T-cell (primary cell): ENCODE data around the gene MED26. TPM values are rescaled to one million over a fixed set of nuclear protein-coding genes. Genes with fewer than 3 reads are reported as not detected.

Experiments used
- ATAC-seq, 4 experiments: fragments of 200-7000 bp in 3 of 4; fragments of 150-1000 bp in 1 of 4; cut with Tn5 transposase; replicated peaks in 1 of 4; 1 replicate in 3 of 4; 2 replicates in 1 of 4; pipeline ENCODE4 v1.10.0; 2021; ENCODE audit warnings: moderate library complexity in 3 of 4, mild to moderate bottlenecking in 2 of 4, moderate number of reproducible peaks in 1 of 4
- CTCF ChIA-PET, 2 donors: fragments of 300-600 bp; sonication (Branson Sonifier 250); formaldehyde crosslinking; loops; one replicate each; lab custom pipeline; 2022; ENCODE audit warnings: antibody characterized with exemption in 2 of 2; lab: Charles Lee
- POLR2A ChIA-PET, 2 donors: fragments of 300-600 bp; sonication (Branson Sonifier 250); formaldehyde crosslinking; loops; one replicate each; lab custom pipeline; 2022; ENCODE audit warnings: antibody characterized with exemption in 2 of 2; lab: Charles Lee
- DNase-seq, 35 experiments: peaks; one replicate each; pipeline versions ENCODE4 v3.0.0 to v3.0.0-alpha.2; 2013 to 2023
- H3K27ac ChIP-seq: one replicate; pipeline ENCODE4 v1.5.1; 2013; ENCODE audit warnings: low read length
- H3K27me3 ChIP-seq, 2 experiments: replicated peaks in 1 of 2; 1 replicate in 1 of 2; 2 replicates in 1 of 2; pipeline versions ENCODE4 v1.6.1 to v1.7.0; 2013; ENCODE audit warnings: low read length in 1 of 2, mixed read lengths in 1 of 2; ENCODE audit not compliant: control insufficient read depth in 2 of 2, insufficient read depth in 2 of 2; ENCODE audit errors: extremely low read depth in 1 of 2
- H3K36me3 ChIP-seq, 2 donors: 1 replicate in 1 of 2; 2 replicates in 1 of 2; pipeline versions ENCODE4 v1.6.1 to v1.7.0; 2013; ENCODE audit warnings: low read length in 1 of 2; ENCODE audit not compliant: control insufficient read depth in 2 of 2, insufficient read depth in 1 of 2; ENCODE audit errors: extremely low read depth in 1 of 2
- H3K4me1 ChIP-seq, 2 experiments: 1 replicate in 1 of 2; 2 replicates in 1 of 2; pipeline versions ENCODE4 v1.6.1 to v1.7.0; 2013; ENCODE audit warnings: low read length in 2 of 2, mixed read lengths in 1 of 2; ENCODE audit not compliant: insufficient read depth in 2 of 2, control insufficient read depth in 1 of 2; ENCODE audit errors: extremely low read depth in 1 of 2
- H3K4me3 ChIP-seq, 2 donors: 1 replicate in 1 of 2; 2 replicates in 1 of 2; pipeline versions ENCODE4 v1.5.1 to v1.7.0; 2013; ENCODE audit warnings: mild to moderate bottlenecking in 2 of 2, low read length in 1 of 2, moderate library complexity in 1 of 2; ENCODE audit not compliant: control insufficient read depth in 1 of 2; ENCODE audit errors: extremely low read depth in 1 of 2
- H3K9me3 ChIP-seq: 2 replicates; pipeline ENCODE4 v1.7.0; 2013
- H3K27ac Mint-ChIP-seq, 2 donors: one replicate each; pipeline ENCODE4 v1.8.0; 2020 to 2021; ENCODE audit warnings: mild to moderate bottlenecking in 2 of 2, mixed read lengths in 2 of 2
- H3K27me3 Mint-ChIP-seq, 2 donors: one replicate each; pipeline ENCODE4 v1.8.0; 2021 to 2022; ENCODE audit warnings: mixed read lengths in 2 of 2
- H3K36me3 Mint-ChIP-seq: one replicate; pipeline ENCODE4 v1.8.0; 2021; ENCODE audit warnings: mixed read lengths
- H3K4me1 Mint-ChIP-seq, 3 donors: one replicate each; pipeline ENCODE4 v1.8.0; 2020 to 2022; ENCODE audit warnings: mixed read lengths in 3 of 3, mild to moderate bottlenecking in 1 of 3
- H3K4me3 Mint-ChIP-seq, 3 donors: one replicate each; pipeline ENCODE4 v1.8.0; 2020 to 2022; ENCODE audit warnings: mild to moderate bottlenecking in 3 of 3, mixed read lengths in 3 of 3, moderate library complexity in 3 of 3
- H3K9me3 Mint-ChIP-seq, 3 donors: one replicate each; pipeline ENCODE4 v1.8.0; 2020 to 2022; ENCODE audit warnings: mixed read lengths in 3 of 3
- WGBS: methylation state at CpG from one replicate; pipeline ENCODE4 v1.1.5; 2013; ENCODE audit warnings: missing lambda C conversion rate; ENCODE audit not compliant: insufficient coverage; 5-methylcytosine and 5-hydroxymethylcytosine counted together
- total RNA-seq, 35 experiments: library from RNA in 6 of 35; stranded (reverse) in 6 of 35; fragments of 120-200 nt in 1 of 35; gene quantifications; one replicate each; pipeline versions ENCODE4 v1.2.1 to v1.2.4 and lab custom pipeline; 2013 to 2026

The MED26 gene
- total RNA-seq, 5 donors from 2014 or later (not counting 1 experiment from before 2014, with no cell fraction given), result 14.7 to 42.0 (median 21.1) TPM

- POLR2A ChIA-PET, result no interaction called here
- under 1% methylated on average over 75 of the region's 75 CpGs for WGBS
- Mint-ChIP-seq H3K4me3 (peak overlapping the region; percentile 77 to 90 (median 80)), H3K27me3 (no peaks in the 10 kb centered on the region), H3K36me3 (peaks cover 17% of the 10 kb centered on the region), H3K4me1 (peaks cover 56 to 71% (median 64%) of the 10 kb centered on the region in 3 donors), H3K9me3 (no peaks in the 10 kb centered on the region), H3K27ac (peak overlapping the region; percentile 46 to 52)
- Histone ChIP-seq H3K4me3 (peak overlapping the region; percentile 48 to 69), H3K27me3 (no peaks in the 10 kb centered on the region), H3K36me3 (peaks cover 5 to 40% of the 10 kb centered on the region in 2 donors), H3K27ac (peak overlapping the region; percentile 14), H3K9me3 (no peaks in the 10 kb centered on the region), H3K4me1 (peaks cover 20 to 76% of the 10 kb centered on the region in 2 experiments)
- ATAC-seq (peak; percentile 40 to 55 (median 49)), DNase-seq (peak in 14 of 35 experiments; percentile 9 to 60 (median 31))
- CTCF ChIA-PET, result no interaction called here
These were observed 56.1 kb downstream of the MED26 start for GRCh38 chr19:16571822-16572331.

GRCh38 chr19:16571283-16571682 is 56.7 kb downstream of the MED26 start:
- Mint-ChIP-seq H3K9me3 (no peaks in the 10 kb centered on the region), H3K36me3 (peaks cover 20% of the 10 kb centered on the region), H3K27me3 (no peaks in the 10 kb centered on the region), H3K4me3 (peak overlapping the region; percentile 77 to 90 (median 80)), H3K27ac (peak overlapping the region; percentile 46 to 52), H3K4me1 (peaks cover 62 to 75% (median 68%) of the 10 kb centered on the region in 3 donors)
- H3K4me1 ChIP-seq, result peaks cover 26 to 82% of the 10 kb centered on the region in 2 experiments
- H3K9me3 ChIP-seq, result no peaks in the 10 kb centered on the region
- peak overlapping the region; percentile 14 for H3K27ac ChIP-seq
- no peaks in the 10 kb centered on the region for H3K27me3 ChIP-seq
- H3K36me3 ChIP-seq, result peaks cover 4 to 34% of the 10 kb centered on the region in 2 donors
- peak overlapping the region; percentile 48 to 69 for H3K4me3 ChIP-seq
- ATAC-seq, result no peak
- ChIA-PET POLR2A (interaction anchor here in 1 of 2 donors (0.6 kb wide), 1 partner anchor 28 kb away, joined by 3 read pairs; no protein-coding TSS in a partner anchor), CTCF (no interaction called here)
- 26% methylated on average over 6 of the region's 6 CpGs for WGBS
- no peak for DNase-seq

- Mint-ChIP-seq H3K27ac (peak overlapping the region in 1 of 2 donors; percentile 34), H3K4me3 (peak overlapping the region in 2 of 3 donors; percentile 77 to 80), H3K9me3 (no peaks in the 10 kb centered on the region), H3K27me3 (no peaks in the 10 kb centered on the region), H3K4me1 (peaks cover 57 to 73% (median 60%) of the 10 kb centered on the region in 3 donors), H3K36me3 (peaks cover 17% of the 10 kb centered on the region)
- ChIA-PET CTCF (no interaction called here), POLR2A (no interaction called here)
- no peak overlapping the region for H3K4me3 ChIP-seq
- H3K36me3 ChIP-seq, result peaks cover 0 to 24% of the 10 kb centered on the region in 2 donors
- ATAC-seq (no peak), DNase-seq (no peak)
- no peaks in the 10 kb centered on the region for H3K9me3 ChIP-seq
- peaks cover 29 to 84% of the 10 kb centered on the region in 2 experiments for H3K4me1 ChIP-seq
- no peak overlapping the region for H3K27ac ChIP-seq
- WGBS, result 97% methylated on average over 17 of the region's 17 CpGs
- H3K27me3 ChIP-seq, result no peaks in the 10 kb centered on the region
These were observed 58.2 kb downstream of the MED26 start for GRCh38 chr19:16569609-16570320.

GRCh38 chr19:16566702-16567101 is 61.3 kb downstream of the MED26 start:
- Histone ChIP-seq H3K9me3 (no peaks in the 10 kb centered on the region), H3K4me1 (peaks cover 10 to 61% of the 10 kb centered on the region in 2 experiments), H3K36me3 (peaks cover 2 to 41% of the 10 kb centered on the region in 2 donors), H3K27me3 (no peaks in the 10 kb centered on the region), H3K4me3 (peak overlapping the region in 1 of 2 donors; percentile 32), H3K27ac (peak overlapping the region; percentile 84)
- H3K4me1 Mint-ChIP-seq, result peaks cover 32 to 57% (median 40%) of the 10 kb centered on the region in 3 donors
- H3K36me3 Mint-ChIP-seq, result peaks cover 36% of the 10 kb centered on the region
- no peaks in the 10 kb centered on the region for H3K27me3 Mint-ChIP-seq
- no CpG with 5 or more reads among the region's 5 CpGs for WGBS
- H3K27ac Mint-ChIP-seq, result peak overlapping the region; percentile 99
- no peaks in the 10 kb centered on the region for H3K9me3 Mint-ChIP-seq
- ChIA-PET POLR2A (interaction anchor here in 1 of 2 donors (0.8 to 1.2 kb wide), 6 partner anchors 7 to 94 kb away, joined by 3 to 7 read pairs (median 4); partner anchors contain the start of gene CALR3), CTCF (interaction anchor here in 1 of 2 donors (0.8 to 1.5 kb wide), 5 partner anchors 17 to 27 kb away, joined by 3 to 11 read pairs (median 5); no protein-coding TSS in a partner anchor)
- peak overlapping the region; percentile 69 to 75 (median 74) for H3K4me3 Mint-ChIP-seq
- ATAC-seq, result no peak
- no peak for DNase-seq

GRCh38 chr19:16566161-16566560 is 61.8 kb downstream of the MED26 start:
- CTCF ChIA-PET, result interaction anchor here in 1 of 2 donors (0.6 to 1.5 kb wide), 5 partner anchors 18 to 63 kb away, joined by 3 to 11 read pairs (median 3); no protein-coding TSS in a partner anchor
- POLR2A ChIA-PET, result interaction anchor here in 1 of 2 donors (0.5 to 1.2 kb wide), 7 partner anchors 8 to 94 kb away, joined by 3 to 7 read pairs (median 3); partner anchors contain the start of gene CALR3
- H3K4me1 Mint-ChIP-seq, result peaks cover 26 to 52% (median 35%) of the 10 kb centered on the region in 3 donors

GRCh38 chr19:16564842-16565241 is 63.2 kb downstream of the MED26 start:
- peak overlapping the region; percentile 39 to 65 for H3K27ac Mint-ChIP-seq
- H3K9me3 Mint-ChIP-seq, result no peaks in the 10 kb centered on the region
- DNase-seq (no peak), ATAC-seq (no peak)
- whole genome bisulfite sequencing, result 90% methylated on average over 2 of the region's 7 CpGs
- peaks cover 46% of the 10 kb centered on the region for H3K36me3 Mint-ChIP-seq
- no peaks in the 10 kb centered on the region for H3K9me3 ChIP-seq
- CTCF ChIA-PET, result no interaction called here
- H3K4me1 ChIP-seq, result peaks cover 10 to 43% of the 10 kb centered on the region in 2 experiments
- peaks cover 22 to 39% (median 24%) of the 10 kb centered on the region in 3 donors for H3K4me1 Mint-ChIP-seq
- H3K27ac ChIP-seq, result no peak overlapping the region
- no peak overlapping the region for H3K4me3 ChIP-seq
- POLR2A ChIA-PET, result no interaction called here
- no peaks in the 10 kb centered on the region for H3K27me3 ChIP-seq
- H3K36me3 ChIP-seq, result peaks cover 15 to 47% of the 10 kb centered on the region in 2 donors
- H3K4me3 Mint-ChIP-seq, result peak overlapping the region in 1 of 3 donors; percentile 27
- no peaks in the 10 kb centered on the region for H3K27me3 Mint-ChIP-seq

More at GRCh38 chr19:16566161-16566560, 61.8 kb downstream of the MED26 start:
- Histone ChIP-seq H3K9me3 (no peaks in the 10 kb centered on the region), H3K27ac (peak overlapping the region; percentile 84), H3K4me3 (peak overlapping the region in 1 of 2 donors; percentile 32), H3K36me3 (peaks cover 8 to 46% of the 10 kb centered on the region in 2 donors), H3K4me1 (peaks cover 10 to 55% of the 10 kb centered on the region in 2 experiments), H3K27me3 (no peaks in the 10 kb centered on the region)
- DNase-seq, result peak; percentile 64 to 95 (median 87)
- peaks cover 41% of the 10 kb centered on the region for H3K36me3 Mint-ChIP-seq
- 4% methylated on average over 10 of the region's 10 CpGs for WGBS
- H3K9me3 Mint-ChIP-seq, result no peaks in the 10 kb centered on the region
- ATAC-seq, result peak; percentile 99 to 100 (median 100)
- H3K27ac Mint-ChIP-seq, result peak overlapping the region; percentile 99
- peak overlapping the region; percentile 69 to 75 (median 74) for H3K4me3 Mint-ChIP-seq
- no peaks in the 10 kb centered on the region for H3K27me3 Mint-ChIP-seq
